Measurements from ENCODE around the gene GPR141.

- TF ChIP-seq POLR2A (IDR thresholded peaks at IDR 0.05; ENCODE audit: low read length) (no peak), GATA1 (IDR thresholded peaks at IDR 0.05; ENCODE audit: low read depth, low read length) (no peak)
Measured at GRCh38 chr7:37765421-37765829, 81.9 kb downstream of the GPR141 start.

Measured in erythroblast (primary cell).